ENCODE data around the gene TUNAR.
A peak's percentile ranks its signal among the peaks of the same experiment; 100 is the strongest.

Gene TUNAR

GRCh38 chr14:95876761-95877538, at the start of gene TUNAR:
TUNAR (plus strand) TSS chr14:95876832.
- Histone ChIP-seq H3K4me1 (ENCODE audit: insufficient read depth, low read length) (peaks cover 22% of the 10 kb centered on the region), H3K9ac (ENCODE audit: low read depth, low read length) (peak within 1 kb of the TSS; percentile 68; the same call in 1 of the 2 replicates), H3K36me3 (ENCODE audit: insufficient read depth, low read depth, low read length) (peaks cover 15% of the 10 kb centered on the region), H3K27ac (ENCODE audit: low read length) (no peak within 1 kb of the TSS), H3K4me3 (ENCODE audit: low read length) (peak within 1 kb of the TSS; percentile 76), H3K9me3 (ENCODE audit: insufficient read depth, low read depth, low read length) (no peaks in the 10 kb centered on the region), H3K27me3 (ENCODE audit: insufficient read depth, low read length) (peaks cover 44% of the 10 kb centered on the region)

GRCh38 chr14:95828649-95829265, 47.9 kb upstream of the TUNAR start:
- Histone ChIP-seq H3K27ac (ENCODE audit: low read length) (no peak overlapping the region), H3K27me3 (ENCODE audit: insufficient read depth, low read length) (no peaks in the 10 kb centered on the region), H3K9ac (ENCODE audit: low read depth, low read length) (no peak overlapping the region), H3K9me3 (ENCODE audit: insufficient read depth, low read depth, low read length) (peaks cover 5% of the 10 kb centered on the region; the same call in 1 of the 2 replicates), H3K4me1 (ENCODE audit: insufficient read depth, low read length) (no peaks in the 10 kb centered on the region; the same call in 1 of the 2 replicates), H3K4me3 (ENCODE audit: low read length) (no peak overlapping the region), H3K36me3 (ENCODE audit: insufficient read depth, low read depth, low read length) (no peaks in the 10 kb centered on the region)

GRCh38 chr14:95829321-95829720, 47.3 kb upstream of the TUNAR start:
- H3K4me3 ChIP-seq (ENCODE audit: low read length): no peak overlapping the region
- no peaks in the 10 kb centered on the region for H3K27me3 ChIP-seq (ENCODE audit: insufficient read depth, low read length)

GRCh38 chr14:95830386-95830785, 46.2 kb upstream of the TUNAR start:
- Histone ChIP-seq H3K4me3 (ENCODE audit: low read length) (no peak overlapping the region), H3K9me3 (ENCODE audit: insufficient read depth, low read depth, low read length) (peaks cover 5% of the 10 kb centered on the region; the same call in 1 of the 2 replicates), H3K36me3 (ENCODE audit: insufficient read depth, low read depth, low read length) (no peaks in the 10 kb centered on the region), H3K4me1 (ENCODE audit: insufficient read depth, low read length) (peaks cover 4% of the 10 kb centered on the region), H3K27me3 (ENCODE audit: insufficient read depth, low read length) (no peaks in the 10 kb centered on the region), H3K27ac (ENCODE audit: low read length) (no peak overlapping the region), H3K9ac (ENCODE audit: low read depth, low read length) (no peak overlapping the region)

More at GRCh38 chr14:95829321-95829720, 47.3 kb upstream of the TUNAR start:
- Histone ChIP-seq H3K36me3 (ENCODE audit: insufficient read depth, low read depth, low read length) (no peaks in the 10 kb centered on the region), H3K4me1 (ENCODE audit: insufficient read depth, low read length) (no peaks in the 10 kb centered on the region; the same call in 1 of the 2 replicates), H3K27ac (ENCODE audit: low read length) (no peak overlapping the region), H3K9ac (ENCODE audit: low read depth, low read length) (no peak overlapping the region), H3K9me3 (ENCODE audit: insufficient read depth, low read depth, low read length) (peaks cover 5% of the 10 kb centered on the region; the same call in 1 of the 2 replicates)

GRCh38 chr14:95831041-95831440, 45.6 kb upstream of the TUNAR start:
- peaks cover 5% of the 10 kb centered on the region; the same call in 1 of the 2 replicates for H3K9me3 ChIP-seq (ENCODE audit: insufficient read depth, low read depth, low read length)
- H3K9ac ChIP-seq (ENCODE audit: low read depth, low read length): no peak overlapping the region
- H3K4me1 ChIP-seq (ENCODE audit: insufficient read depth, low read length): peaks cover 4% of the 10 kb centered on the region
- no peak overlapping the region for H3K4me3 ChIP-seq (ENCODE audit: low read length)
- H3K27me3 ChIP-seq (ENCODE audit: insufficient read depth, low read length): no peaks in the 10 kb centered on the region
- no peaks in the 10 kb centered on the region for H3K36me3 ChIP-seq (ENCODE audit: insufficient read depth, low read depth, low read length)
- no peak overlapping the region for H3K27ac ChIP-seq (ENCODE audit: low read length)

- Histone ChIP-seq H3K27ac (ENCODE audit: low read length) (no peak overlapping the region), H3K4me3 (ENCODE audit: low read length) (no peak overlapping the region), H3K36me3 (ENCODE audit: insufficient read depth, low read depth, low read length) (no peaks in the 10 kb centered on the region), H3K27me3 (ENCODE audit: insufficient read depth, low read length) (no peaks in the 10 kb centered on the region), H3K9ac (ENCODE audit: low read depth, low read length) (no peak overlapping the region), H3K9me3 (ENCODE audit: insufficient read depth, low read depth, low read length) (peaks cover 5% of the 10 kb centered on the region; the same call in 1 of the 2 replicates), H3K4me1 (ENCODE audit: insufficient read depth, low read length) (peaks cover 4% of the 10 kb centered on the region)
Measured at GRCh38 chr14:95831468-95831867, 45.2 kb upstream of the TUNAR start.

GRCh38 chr14:95832012-95832411, 44.6 kb upstream of the TUNAR start:
- no peak overlapping the region for H3K4me3 ChIP-seq (ENCODE audit: low read length)
- H3K4me1 ChIP-seq (ENCODE audit: insufficient read depth, low read length): peaks cover 4% of the 10 kb centered on the region
- no peaks in the 10 kb centered on the region for H3K27me3 ChIP-seq (ENCODE audit: insufficient read depth, low read length)
- H3K9ac ChIP-seq (ENCODE audit: low read depth, low read length): no peak overlapping the region
- H3K36me3 ChIP-seq (ENCODE audit: insufficient read depth, low read depth, low read length): no peaks in the 10 kb centered on the region
- no peak overlapping the region for H3K27ac ChIP-seq (ENCODE audit: low read length)
- H3K9me3 ChIP-seq (ENCODE audit: insufficient read depth, low read depth, low read length): peaks cover 5% of the 10 kb centered on the region; the same call in 1 of the 2 replicates

- no peak overlapping the region for H3K27ac ChIP-seq (ENCODE audit: low read length)
- peaks cover 5% of the 10 kb centered on the region; the same call in 1 of the 2 replicates for H3K9me3 ChIP-seq (ENCODE audit: insufficient read depth, low read depth, low read length)
- no peak overlapping the region for H3K4me3 ChIP-seq (ENCODE audit: low read length)
- H3K9ac ChIP-seq (ENCODE audit: low read depth, low read length): no peak overlapping the region
- H3K27me3 ChIP-seq (ENCODE audit: insufficient read depth, low read length): no peaks in the 10 kb centered on the region
- peaks cover 4% of the 10 kb centered on the region for H3K4me1 ChIP-seq (ENCODE audit: insufficient read depth, low read length)
- H3K36me3 ChIP-seq (ENCODE audit: insufficient read depth, low read depth, low read length): no peaks in the 10 kb centered on the region
Measured at GRCh38 chr14:95833429-95833828, 43.2 kb upstream of the TUNAR start.

GRCh38 chr14:95834496-95834895, 42.1 kb upstream of the TUNAR start:
- H3K9ac ChIP-seq (ENCODE audit: low read depth, low read length): no peak overlapping the region

GRCh38 chr14:95835121-95835730, 41.4 kb upstream of the TUNAR start:
- no peaks in the 10 kb centered on the region for H3K36me3 ChIP-seq (ENCODE audit: insufficient read depth, low read depth, low read length)
- no peaks in the 10 kb centered on the region for H3K9me3 ChIP-seq (ENCODE audit: insufficient read depth, low read depth, low read length)
- no peak overlapping the region for H3K4me3 ChIP-seq (ENCODE audit: low read length)
- H3K9ac ChIP-seq (ENCODE audit: low read depth, low read length): no peak overlapping the region
- H3K4me1 ChIP-seq (ENCODE audit: insufficient read depth, low read length): peaks cover 4% of the 10 kb centered on the region
- H3K27ac ChIP-seq (ENCODE audit: low read length): no peak overlapping the region
- H3K27me3 ChIP-seq (ENCODE audit: insufficient read depth, low read length): no peaks in the 10 kb centered on the region

More at GRCh38 chr14:95834496-95834895, 42.1 kb upstream of the TUNAR start:
- Histone ChIP-seq H3K36me3 (ENCODE audit: insufficient read depth, low read depth, low read length) (no peaks in the 10 kb centered on the region), H3K4me1 (ENCODE audit: insufficient read depth, low read length) (peaks cover 4% of the 10 kb centered on the region), H3K27ac (ENCODE audit: low read length) (no peak overlapping the region), H3K27me3 (ENCODE audit: insufficient read depth, low read length) (no peaks in the 10 kb centered on the region), H3K9me3 (ENCODE audit: insufficient read depth, low read depth, low read length) (no peaks in the 10 kb centered on the region), H3K4me3 (ENCODE audit: low read length) (no peak overlapping the region)

- no peaks in the 10 kb centered on the region for H3K36me3 ChIP-seq (ENCODE audit: insufficient read depth, low read depth, low read length)
- H3K9me3 ChIP-seq (ENCODE audit: insufficient read depth, low read depth, low read length): no peaks in the 10 kb centered on the region
- H3K4me3 ChIP-seq (ENCODE audit: low read length): no peak overlapping the region
- no peaks in the 10 kb centered on the region for H3K27me3 ChIP-seq (ENCODE audit: insufficient read depth, low read length)
- peaks cover 4% of the 10 kb centered on the region for H3K4me1 ChIP-seq (ENCODE audit: insufficient read depth, low read length)
- H3K9ac ChIP-seq (ENCODE audit: low read depth, low read length): no peak overlapping the region
- H3K27ac ChIP-seq (ENCODE audit: low read length): no peak overlapping the region
Measured at GRCh38 chr14:95838862-95839261, 37.8 kb upstream of the TUNAR start.

All from iPS-20b (cell line).